ENCODE data around the gene PKNOX2. TPM values are rescaled to one million over a fixed set of nuclear protein-coding genes. Genes with fewer than 3 reads are reported as not detected.

PKNOX2 gene
- total and polyA plus RNA-seq, 7 donors, result 0.23 to 4.7 (median 1.4) TPM

DNA sequence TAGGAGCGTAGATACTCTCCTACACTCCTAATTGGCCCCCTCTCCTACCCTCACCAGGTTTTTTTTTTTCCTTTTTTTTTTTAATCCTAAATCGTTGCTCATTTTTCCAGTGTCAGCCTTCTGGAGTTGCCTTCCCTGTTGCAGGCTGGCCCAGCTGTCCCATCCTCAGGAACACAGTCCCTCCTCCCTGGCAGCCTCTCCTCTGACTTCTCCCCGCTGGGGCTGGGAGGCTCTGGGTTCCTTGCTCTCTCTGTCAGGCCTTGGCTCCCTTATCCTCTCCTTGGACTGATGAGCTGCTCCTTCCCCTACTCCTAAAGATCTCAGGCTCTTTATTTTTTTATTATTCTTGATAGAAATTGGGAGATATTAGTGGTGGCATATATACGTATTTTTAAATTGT is 62.2 kb downstream of the PKNOX2 start:
- Histone ChIP-seq H3K4me1 (peaks cover 0 to 11% (median 2%) of the 10 kb centered on the region in 4 donors), H3K36me3 (no peaks in the 10 kb centered on the region), H3K9me3 (no peaks in the 10 kb centered on the region), H3K27me3 (no peaks in the 10 kb centered on the region), H3K27ac (no peak overlapping the region), H3K4me3 (no peak overlapping the region)
- no peak for DNase-seq
- TF ChIP-seq POLR2A (IDR thresholded peaks at IDR 0.05) (no peak), POLR2AphosphoS5 (IDR thresholded peaks at IDR 0.05) (no peak)
- WGBS, 2 donors, result 70 to 72% methylated on average over 4 of the region's 4 CpGs
- intact Hi-C loops (cut with DNase I), result no loop called here

DNA sequence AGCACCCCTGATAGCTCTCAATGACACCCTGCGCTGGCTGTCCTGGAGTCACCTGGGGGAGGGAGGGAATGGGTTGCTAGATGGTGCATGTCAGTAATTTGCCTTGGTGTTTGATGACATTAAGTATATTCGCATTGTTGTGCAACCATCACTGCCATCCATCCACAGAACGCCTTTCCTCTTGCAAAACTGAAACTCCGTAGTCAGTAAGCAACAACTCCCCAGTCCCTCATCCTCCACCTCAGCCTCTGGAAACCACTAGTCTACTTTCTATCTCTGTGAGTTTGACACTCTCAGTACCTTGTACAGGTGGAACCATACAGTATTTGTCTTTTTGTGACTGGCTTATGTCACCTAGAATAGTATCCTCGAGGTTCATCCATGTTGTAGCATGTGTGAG is 62.6 kb downstream of the PKNOX2 start:
- Histone ChIP-seq H3K36me3 (no peaks in the 10 kb centered on the region), H3K27ac (no peak overlapping the region), H3K27me3 (no peaks in the 10 kb centered on the region), H3K4me3 (no peak overlapping the region), H3K4me1 (peaks cover 0 to 11% (median 2%) of the 10 kb centered on the region in 4 donors), H3K9me3 (no peaks in the 10 kb centered on the region)
- WGBS, 2 donors, result 72 to 82% methylated on average over 5 of the region's 5 CpGs
- no peak for DNase-seq
- intact Hi-C loops (cut with DNase I), result no loop called here
- TF ChIP-seq POLR2AphosphoS5 (IDR thresholded peaks at IDR 0.05), result no peak
- no peak for TF ChIP-seq EP300 (IDR thresholded peaks at IDR 0.05)
- TF ChIP-seq POLR2A (IDR thresholded peaks at IDR 0.05), result no peak

DNA sequence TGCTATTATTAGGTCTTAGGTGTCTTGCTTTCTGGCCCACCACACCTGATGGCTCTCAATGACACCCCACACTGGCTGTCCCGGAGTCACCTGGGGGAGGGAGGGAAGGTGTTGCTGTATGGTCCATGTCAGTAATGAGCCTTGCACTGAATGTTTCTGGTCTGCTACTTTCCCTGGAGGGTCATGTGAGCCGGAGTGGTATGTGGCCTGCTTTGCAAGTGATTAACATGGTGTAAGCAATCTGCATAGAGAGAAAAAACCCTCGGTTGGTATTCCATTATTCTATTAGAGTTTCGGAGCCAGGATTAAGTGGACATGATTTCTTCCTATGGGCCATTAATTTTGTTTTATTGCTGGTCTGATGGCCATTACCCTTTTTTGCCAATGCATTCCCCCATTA is 63.9 kb downstream of the PKNOX2 start:
- intact Hi-C loops (cut with DNase I), result no loop called here
- TF ChIP-seq, protein P1, sequence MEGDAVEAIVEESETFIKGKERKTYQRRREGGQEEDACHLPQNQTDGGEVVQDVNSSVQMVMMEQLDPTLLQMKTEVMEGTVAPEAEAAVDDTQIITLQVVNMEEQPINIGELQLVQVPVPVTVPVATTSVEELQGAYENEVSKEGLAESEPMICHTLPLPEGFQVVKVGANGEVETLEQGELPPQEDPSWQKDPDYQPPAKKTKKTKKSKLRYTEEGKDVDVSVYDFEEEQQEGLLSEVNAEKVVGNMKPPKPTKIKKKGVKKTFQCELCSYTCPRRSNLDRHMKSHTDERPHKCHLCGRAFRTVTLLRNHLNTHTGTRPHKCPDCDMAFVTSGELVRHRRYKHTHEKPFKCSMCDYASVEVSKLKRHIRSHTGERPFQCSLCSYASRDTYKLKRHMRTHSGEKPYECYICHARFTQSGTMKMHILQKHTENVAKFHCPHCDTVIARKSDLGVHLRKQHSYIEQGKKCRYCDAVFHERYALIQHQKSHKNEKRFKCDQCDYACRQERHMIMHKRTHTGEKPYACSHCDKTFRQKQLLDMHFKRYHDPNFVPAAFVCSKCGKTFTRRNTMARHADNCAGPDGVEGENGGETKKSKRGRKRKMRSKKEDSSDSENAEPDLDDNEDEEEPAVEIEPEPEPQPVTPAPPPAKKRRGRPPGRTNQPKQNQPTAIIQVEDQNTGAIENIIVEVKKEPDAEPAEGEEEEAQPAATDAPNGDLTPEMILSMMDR (IDR thresholded peaks at IDR 0.05), result no peak
- TF ChIP-seq EP300 (IDR thresholded peaks at IDR 0.05) (no peak), POLR2A (IDR thresholded peaks at IDR 0.05) (no peak), POLR2AphosphoS5 (IDR thresholded peaks at IDR 0.05) (no peak)
- Histone ChIP-seq H3K4me1 (peaks cover 0 to 11% (median 2%) of the 10 kb centered on the region in 4 donors), H3K27me3 (no peaks in the 10 kb centered on the region), H3K4me3 (no peak overlapping the region), H3K36me3 (no peaks in the 10 kb centered on the region), H3K27ac (no peak overlapping the region), H3K9me3 (no peaks in the 10 kb centered on the region)
- DNase-seq, result no peak
- 70 to 82% methylated on average over 4 of the region's 4 CpGs for WGBS, 2 donors

DNA sequence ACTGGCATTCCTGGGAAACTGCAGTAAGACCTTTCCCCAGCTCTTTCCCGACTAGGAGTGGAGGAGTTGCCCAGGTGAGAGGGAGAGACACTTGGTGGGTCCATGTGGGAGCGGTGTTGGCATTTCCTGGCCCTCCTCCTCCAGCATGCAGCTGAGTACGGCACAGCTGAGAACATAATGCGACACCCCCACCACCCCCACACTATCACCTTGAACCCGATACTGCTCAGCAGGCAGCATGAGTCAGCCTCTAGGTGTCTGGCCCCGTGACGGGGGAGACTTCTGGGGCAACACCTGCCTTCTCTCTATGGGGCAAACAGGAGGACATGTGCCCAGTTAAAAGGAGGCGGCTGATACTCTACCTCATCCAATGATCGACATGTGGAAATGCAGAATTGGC is 64.4 kb downstream of the PKNOX2 start:
- TF ChIP-seq EP300 (IDR thresholded peaks at IDR 0.05) (no peak), POLR2AphosphoS5 (IDR thresholded peaks at IDR 0.05) (no peak), POLR2A (IDR thresholded peaks at IDR 0.05) (no peak)
- TF ChIP-seq, protein P1 (IDR thresholded peaks at IDR 0.05), result no peak
- no peaks in the 10 kb centered on the region for H3K36me3 ChIP-seq
- peaks cover 0 to 6% (median 2%) of the 10 kb centered on the region in 4 donors for H3K4me1 ChIP-seq
- no peaks in the 10 kb centered on the region for H3K27me3 ChIP-seq
- no peak for DNase-seq
- WGBS, 2 donors, result 75 to 82% methylated on average over 9 of the region's 9 CpGs
- H3K27ac ChIP-seq, result no peak overlapping the region
- intact Hi-C loops (cut with DNase I), result no loop called here
- no peaks in the 10 kb centered on the region for H3K9me3 ChIP-seq
- no peak overlapping the region for H3K4me3 ChIP-seq

DNA sequence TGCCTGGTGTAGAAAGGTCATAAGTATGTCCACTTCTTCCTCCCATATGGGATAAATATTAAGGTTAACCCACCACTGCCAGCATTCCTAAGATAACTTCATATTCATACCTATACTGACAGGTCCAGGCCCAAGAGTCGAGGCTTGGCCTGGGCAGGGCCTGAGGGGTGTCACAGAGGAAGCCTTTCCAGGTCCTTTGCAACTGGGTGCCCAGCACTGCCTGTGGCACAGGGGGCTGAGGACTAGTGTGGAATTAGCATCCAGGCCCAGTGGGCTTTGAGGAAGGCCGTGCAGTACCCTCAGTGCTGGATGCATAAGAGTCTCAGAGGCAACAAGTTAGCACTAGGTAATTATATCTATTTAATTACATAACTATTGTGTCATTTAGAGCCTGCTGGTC is 65.4 kb downstream of the PKNOX2 start:
- intact Hi-C loops (cut with DNase I), result no loop called here
- Histone ChIP-seq H3K9me3 (no peaks in the 10 kb centered on the region), H3K4me1 (no peaks in the 10 kb centered on the region), H3K27me3 (no peaks in the 10 kb centered on the region), H3K36me3 (no peaks in the 10 kb centered on the region), H3K27ac (no peak overlapping the region), H3K4me3 (no peak overlapping the region)
- 63 to 75% methylated on average over 2 of the region's 2 CpGs for WGBS, 2 donors
- TF ChIP-seq EP300 (IDR thresholded peaks at IDR 0.05) (no peak), POLR2AphosphoS5 (IDR thresholded peaks at IDR 0.05) (no peak), POLR2A (IDR thresholded peaks at IDR 0.05) (no peak)
- TF ChIP-seq, protein P1 (IDR thresholded peaks at IDR 0.05), result no peak
- no peak for DNase-seq

DNA sequence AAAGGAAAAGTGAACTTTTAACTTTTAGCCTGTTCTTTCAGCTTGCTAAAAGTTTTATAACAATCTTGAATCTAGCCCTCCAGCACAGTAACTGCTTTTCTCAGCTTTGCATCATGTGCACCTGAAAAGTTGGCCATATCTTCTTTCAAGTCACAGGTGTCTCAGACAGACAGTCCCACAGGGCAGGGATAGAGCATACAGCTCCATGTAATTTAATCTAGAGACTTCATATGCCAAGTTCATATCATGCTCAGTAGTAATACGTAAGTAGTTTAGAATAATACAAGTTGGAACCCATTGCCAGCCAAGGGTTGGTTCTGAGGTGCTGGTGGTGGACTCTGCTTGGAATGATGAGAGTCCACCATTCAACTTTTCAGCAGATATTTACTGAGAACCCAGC is 68.6 kb downstream of the PKNOX2 start:
- H3K4me1 ChIP-seq, result no peaks in the 10 kb centered on the region
- no peaks in the 10 kb centered on the region for H3K9me3 ChIP-seq
- H3K27me3 ChIP-seq, result no peaks in the 10 kb centered on the region
- no peak overlapping the region for H3K4me3 ChIP-seq
- 88 to 90% methylated on average over 1 of the region's 1 CpG for WGBS, 2 donors
- DNase-seq, result no peak
- intact Hi-C loops (cut with DNase I), result no loop called here
- no peaks in the 10 kb centered on the region for H3K36me3 ChIP-seq
- TF ChIP-seq, protein P1 (IDR thresholded peaks at IDR 0.05), result no peak
- no peak for TF ChIP-seq POLR2AphosphoS5 (IDR thresholded peaks at IDR 0.05)
- TF ChIP-seq EP300 (IDR thresholded peaks at IDR 0.05), result no peak
- no peak overlapping the region for H3K27ac ChIP-seq

Measured in sigmoid colon (tissue), 7 donors.